Epithelial cell of esophagus (primary cell): ENCODE results near the gene LIG3.
A peak's percentile ranks its signal among the peaks of the same experiment; 100 is the strongest.

Experiments
- DNase-seq: peaks from one replicate; pipeline ENCODE4 v3.0.0; 2010; ENCODE audit warnings: low read depth
- H3K4me3 ChIP-seq: 2 replicates; pipeline ENCODE4 v1.5.1; 2011; ENCODE audit warnings: mild to moderate bottlenecking, low read length, control low read depth
- CTCF ChIP-seq: IDR thresholded peaks from 2 replicates; pipeline ENCODE4 v1.5.1; 2011; ENCODE audit warnings: low read depth, mild to moderate bottlenecking, low read length, control low read depth, inconsistent platforms; ENCODE audit not compliant: insufficient read depth; ENCODE audit errors: missing control alignments

Gene LIG3

GRCh38 chr17:34979650-34980352, 511 bp upstream of the LIG3 start:
- TF ChIP-seq CTCF, result no peak
- no peak for DNase-seq
- peak overlapping the region; percentile 67 for H3K4me3 ChIP-seq

DNA sequence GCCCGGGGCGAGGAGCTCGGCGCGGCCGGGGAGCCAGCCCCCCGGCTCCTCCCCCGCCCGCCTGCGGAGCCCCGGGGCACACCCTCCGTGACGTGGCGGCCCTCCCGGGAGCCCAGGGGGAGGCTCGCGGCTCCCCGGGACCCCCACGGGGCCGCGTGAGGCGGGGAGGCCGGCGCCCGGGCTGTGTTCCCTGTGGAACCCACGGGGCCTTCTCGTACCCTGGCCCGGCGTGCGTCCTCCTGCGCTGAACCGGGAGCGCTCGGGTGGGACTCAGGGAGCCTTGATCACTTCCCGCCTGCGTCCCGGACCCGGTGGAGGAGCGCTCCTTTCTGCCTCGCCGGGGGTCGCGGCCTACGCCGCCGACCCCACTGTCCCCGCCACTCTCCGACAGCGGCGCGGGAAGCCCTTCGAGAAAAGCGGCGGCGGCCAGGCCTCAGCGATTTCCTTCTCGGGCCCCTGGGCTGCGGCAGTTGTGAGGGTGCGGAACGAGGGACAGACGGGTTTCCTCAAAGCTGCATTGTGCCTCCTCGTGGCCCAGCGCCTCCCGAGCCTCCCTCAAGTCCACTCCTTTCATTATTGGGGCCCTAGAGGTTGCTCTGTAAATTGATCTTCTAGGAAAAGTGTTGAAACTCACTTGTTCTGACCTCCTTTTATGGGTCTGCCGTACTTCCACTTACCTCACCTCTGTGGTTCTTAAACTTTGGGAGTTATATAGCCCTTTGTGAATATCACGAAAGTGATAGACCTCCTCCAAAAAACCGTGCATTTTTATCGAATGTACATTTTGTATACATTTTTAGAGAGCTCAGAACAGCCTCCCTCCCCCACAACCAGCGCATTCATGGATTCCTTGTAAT, 597 bp downstream of the LIG3 start:
- TF ChIP-seq CTCF, result peak; percentile 56
- H3K4me3 ChIP-seq, result peak overlapping the region; percentile 67
- DNase-seq, result peak; percentile 85

DNA sequence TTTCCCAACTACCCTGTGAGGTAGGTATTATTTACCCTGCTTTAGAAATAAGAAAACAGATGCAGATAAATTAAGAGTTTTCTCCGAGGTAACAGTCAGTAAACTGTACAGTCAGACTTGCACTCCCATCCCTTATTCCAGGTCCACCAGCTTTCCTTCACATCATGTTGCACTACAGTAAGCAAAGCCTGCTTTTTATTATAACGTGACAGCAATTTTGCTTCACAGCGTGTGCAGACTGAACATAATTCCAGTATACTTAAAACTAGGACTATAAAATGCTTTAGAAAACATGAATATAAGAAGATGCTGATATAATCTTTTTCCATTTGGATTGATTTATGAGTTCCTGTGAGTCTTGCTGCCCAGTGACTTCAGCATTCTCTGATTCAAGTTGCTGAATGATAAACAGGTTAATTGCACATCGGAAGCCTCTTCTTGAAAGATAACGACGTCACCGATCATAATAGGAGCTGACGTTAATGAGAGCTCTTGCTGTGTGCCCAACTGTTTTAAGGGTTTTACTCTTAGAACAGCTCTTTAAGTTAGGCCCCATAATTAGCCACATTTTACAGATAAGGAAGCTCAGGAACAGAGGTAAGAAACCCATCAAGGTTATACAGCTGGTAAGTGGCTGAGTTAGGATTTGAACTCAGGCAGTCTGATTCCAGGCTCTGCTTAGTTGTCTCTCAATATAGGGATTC, 1.4 kb downstream of the LIG3 start:
- DNase-seq, result peak; percentile 27
- no peak for TF ChIP-seq CTCF
- peak overlapping the region; percentile 67 for H3K4me3 ChIP-seq

DNA sequence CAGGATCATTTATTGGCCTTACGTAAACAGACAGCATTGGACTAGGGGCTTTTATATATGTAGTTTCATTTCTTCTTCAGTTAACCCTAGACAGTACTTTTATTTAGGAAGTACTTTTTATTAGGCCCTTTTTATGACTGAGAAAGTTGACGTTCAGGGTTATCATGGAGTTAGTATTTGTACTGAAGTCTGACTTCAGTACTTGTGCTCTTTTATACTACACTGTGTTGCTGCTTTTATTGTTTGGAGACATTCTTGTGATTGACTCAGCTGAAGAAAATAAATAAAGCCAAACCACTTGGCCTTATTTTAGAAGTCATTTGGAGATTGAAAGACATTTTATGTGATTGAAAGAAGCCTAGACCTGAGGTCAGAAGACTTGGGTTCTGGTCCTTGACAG, 6.9 kb downstream of the LIG3 start:
- no peak for DNase-seq
- TF ChIP-seq CTCF, result no peak
- H3K4me3 ChIP-seq, result no peak overlapping the region

GRCh38 chr17:34988644-34989043, 8.3 kb downstream of the LIG3 start:
- H3K4me3 ChIP-seq, result no peak overlapping the region
- no peak for TF ChIP-seq CTCF
- no peak for DNase-seq

DNA sequence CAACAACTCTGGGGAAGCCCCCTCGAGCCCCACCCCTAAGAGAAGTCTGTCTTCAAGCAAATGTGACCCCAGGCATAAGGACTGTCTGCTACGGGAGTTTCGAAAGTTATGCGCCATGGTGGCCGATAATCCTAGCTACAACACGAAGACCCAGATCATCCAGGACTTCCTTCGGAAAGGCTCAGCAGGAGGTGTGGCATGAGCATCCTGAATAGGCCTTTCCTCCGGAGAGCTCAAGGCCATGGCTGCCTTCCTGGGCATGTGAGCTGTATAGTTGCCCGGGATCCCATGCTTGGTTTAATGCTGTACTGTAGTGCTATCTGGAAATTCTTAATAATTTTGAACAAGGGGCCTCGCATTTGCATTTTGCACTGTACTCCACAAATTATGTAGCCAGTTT, 9.2 kb downstream of the LIG3 start:
- H3K4me3 ChIP-seq, result no peak overlapping the region
- TF ChIP-seq CTCF, result no peak
- DNase-seq, result no peak
